ENCODE results near the gene CMAS.

The CMAS gene

GRCh38 chr12:22083167-22083566 is 37.1 kb downstream of the CMAS start:
- no peak for DNase-seq (ENCODE audit: low read depth in 1 of 2, low spot score in 1 of 2)

GRCh38 chr12:22084852-22085251 is 38.8 kb downstream of the CMAS start:
- no peak overlapping the region for H3K27ac ChIP-seq (replicated peaks)
- no peak for DNase-seq (ENCODE audit: low read depth in 1 of 2, low spot score in 1 of 2)
- H3K4me3 ChIP-seq (replicated peaks; ENCODE audit: insufficient read depth, low read length), result no peak overlapping the region
- H3K27me3 ChIP-seq (ENCODE audit: insufficient read depth, poor library complexity, severe bottlenecking), result no peaks in the 10 kb centered on the region
- TF ChIP-seq GABPA (IDR thresholded peaks at IDR 0.05; ENCODE audit: low read depth) (no peak), SPI1 (IDR thresholded peaks at IDR 0.05; ENCODE audit: borderline replicate concordance, low read depth) (no peak), REST (IDR thresholded peaks at IDR 0.05; ENCODE audit: insufficient replicate concordance, low read depth) (no peak), CTCF (IDR thresholded peaks at IDR 0.05; ENCODE audit: insufficient read depth, low read length) (no peak), POLR2AphosphoS5 (IDR thresholded peaks at IDR 0.05; ENCODE audit: low read depth) (no peak)

More at GRCh38 chr12:22083167-22083566, 37.1 kb downstream of the CMAS start:
- Histone ChIP-seq H3K4me3 (replicated peaks; ENCODE audit: insufficient read depth, low read length) (no peak overlapping the region), H3K27me3 (ENCODE audit: insufficient read depth, poor library complexity, severe bottlenecking) (no peaks in the 10 kb centered on the region), H3K27ac (replicated peaks) (no peak overlapping the region)
- TF ChIP-seq SPI1 (IDR thresholded peaks at IDR 0.05; ENCODE audit: borderline replicate concordance, low read depth) (no peak), REST (IDR thresholded peaks at IDR 0.05; ENCODE audit: insufficient replicate concordance, low read depth) (no peak), CTCF (IDR thresholded peaks at IDR 0.05; ENCODE audit: insufficient read depth, low read length) (no peak), POLR2AphosphoS5 (IDR thresholded peaks at IDR 0.05; ENCODE audit: low read depth) (no peak), GABPA (IDR thresholded peaks at IDR 0.05; ENCODE audit: low read depth) (no peak)

GRCh38 chr12:22088886-22089285 is 42.9 kb downstream of the CMAS start:
- H3K27me3 ChIP-seq (ENCODE audit: insufficient read depth, poor library complexity, severe bottlenecking), result no peaks in the 10 kb centered on the region
- no peak overlapping the region for H3K4me3 ChIP-seq (replicated peaks; ENCODE audit: insufficient read depth, low read length)
- no peak overlapping the region for H3K27ac ChIP-seq (replicated peaks)
- TF ChIP-seq POLR2AphosphoS5 (IDR thresholded peaks at IDR 0.05; ENCODE audit: low read depth) (no peak), REST (IDR thresholded peaks at IDR 0.05; ENCODE audit: insufficient replicate concordance, low read depth) (no peak), CTCF (IDR thresholded peaks at IDR 0.05; ENCODE audit: insufficient read depth, low read length) (no peak), SPI1 (IDR thresholded peaks at IDR 0.05; ENCODE audit: borderline replicate concordance, low read depth) (no peak), GABPA (IDR thresholded peaks at IDR 0.05; ENCODE audit: low read depth) (no peak)
- no peak for DNase-seq (ENCODE audit: low read depth in 1 of 2, low spot score in 1 of 2)

Data from HL-60 (cell line).